Right hindlimb (tissue), 1 donor: ENCODE results near the gene BTNL8.

Experiments
- DNase-seq: peaks from one replicate; pipeline ENCODE4 v3.0.0-alpha.2; 2018

The BTNL8 gene, protein sequence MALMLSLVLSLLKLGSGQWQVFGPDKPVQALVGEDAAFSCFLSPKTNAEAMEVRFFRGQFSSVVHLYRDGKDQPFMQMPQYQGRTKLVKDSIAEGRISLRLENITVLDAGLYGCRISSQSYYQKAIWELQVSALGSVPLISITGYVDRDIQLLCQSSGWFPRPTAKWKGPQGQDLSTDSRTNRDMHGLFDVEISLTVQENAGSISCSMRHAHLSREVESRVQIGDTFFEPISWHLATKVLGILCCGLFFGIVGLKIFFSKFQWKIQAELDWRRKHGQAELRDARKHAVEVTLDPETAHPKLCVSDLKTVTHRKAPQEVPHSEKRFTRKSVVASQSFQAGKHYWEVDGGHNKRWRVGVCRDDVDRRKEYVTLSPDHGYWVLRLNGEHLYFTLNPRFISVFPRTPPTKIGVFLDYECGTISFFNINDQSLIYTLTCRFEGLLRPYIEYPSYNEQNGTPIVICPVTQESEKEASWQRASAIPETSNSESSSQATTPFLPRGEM

DNA sequence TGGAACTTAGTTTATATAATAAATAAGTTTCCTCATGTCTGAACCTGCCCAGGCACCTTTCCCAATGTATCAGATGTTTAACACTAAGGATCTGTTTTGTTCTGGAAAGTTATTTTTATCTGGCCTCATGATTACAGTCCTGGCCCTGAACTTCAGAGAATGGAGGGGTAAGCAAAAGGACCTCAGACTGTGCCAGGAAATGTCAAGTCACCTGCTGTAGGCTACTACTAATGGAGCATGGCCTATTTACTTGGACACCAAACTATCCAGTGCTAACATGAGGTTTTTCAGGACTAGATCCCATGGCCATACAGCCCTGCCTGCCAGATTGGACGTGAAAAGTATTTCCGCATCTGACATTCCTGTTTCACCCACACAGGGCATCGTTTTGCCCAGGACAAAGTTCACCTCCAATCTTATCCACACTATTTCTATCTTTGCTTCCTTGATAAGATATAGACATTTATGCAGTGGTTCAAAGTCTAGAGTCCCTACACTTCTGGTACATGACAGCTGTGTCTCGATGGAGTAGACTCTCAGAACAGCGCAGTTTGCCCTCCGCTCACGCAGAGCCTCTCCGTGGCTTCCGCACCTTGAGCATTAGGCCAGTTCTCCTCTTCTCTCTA lies at the start of gene BTNL8:
BTNL8 (plus strand) TSS at position 539 of the 626 bp plus-strand sequence. CDS start 152 bp downstream, outside the sequence.
- DNase-seq = no peak

DNA sequence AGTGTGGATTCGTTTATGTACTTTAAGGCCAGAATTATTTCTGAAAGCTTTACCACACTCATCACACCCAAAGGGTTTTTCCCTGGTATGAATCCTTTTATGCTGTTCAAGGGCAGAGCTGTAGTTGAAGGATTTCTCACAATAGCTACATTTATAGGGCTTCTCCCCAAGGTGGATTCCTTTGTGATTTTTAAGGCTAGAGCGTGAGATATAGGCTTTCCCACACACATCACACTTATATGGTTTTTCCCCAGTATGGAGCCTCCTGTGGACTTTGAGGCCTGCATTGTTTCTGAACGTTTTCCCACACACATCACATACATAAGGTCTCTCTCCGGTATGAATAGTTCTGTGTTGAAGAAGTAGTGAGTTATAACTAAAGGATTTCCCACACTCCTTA lies 49.1 kb upstream of the BTNL8 start:
- no peak for DNase-seq

DNA sequence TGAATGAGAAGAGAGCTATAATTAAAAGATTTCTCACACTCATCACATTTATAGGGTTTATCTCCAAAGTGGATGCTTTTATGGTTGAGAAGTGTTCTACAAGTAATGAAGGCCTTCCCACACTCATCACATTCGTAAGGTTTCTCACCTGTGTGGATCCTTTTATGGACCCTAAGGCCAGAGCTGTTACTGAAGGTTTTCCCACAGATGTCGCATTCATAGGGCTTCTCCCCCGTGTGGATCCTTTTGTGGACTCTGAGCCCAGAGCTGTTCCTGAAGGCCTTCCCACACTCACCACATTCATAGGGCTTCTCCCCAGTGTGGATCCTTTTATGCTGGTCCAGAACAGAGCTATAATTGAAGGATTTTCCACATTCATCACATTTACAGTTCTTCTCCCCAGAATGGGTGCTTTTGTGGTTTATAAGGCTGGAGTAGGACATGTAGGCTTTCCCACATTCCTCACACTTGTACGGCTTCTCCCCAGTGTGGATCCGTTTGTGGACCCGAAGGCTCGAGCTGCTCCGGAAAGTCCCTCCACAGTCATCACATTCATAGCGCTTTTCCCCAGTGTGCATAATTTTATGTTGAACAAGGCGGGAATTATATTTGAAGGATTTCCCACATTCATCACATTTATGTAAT lies 48.4 kb upstream of the BTNL8 start:
- DNase-seq = no peak

DNA sequence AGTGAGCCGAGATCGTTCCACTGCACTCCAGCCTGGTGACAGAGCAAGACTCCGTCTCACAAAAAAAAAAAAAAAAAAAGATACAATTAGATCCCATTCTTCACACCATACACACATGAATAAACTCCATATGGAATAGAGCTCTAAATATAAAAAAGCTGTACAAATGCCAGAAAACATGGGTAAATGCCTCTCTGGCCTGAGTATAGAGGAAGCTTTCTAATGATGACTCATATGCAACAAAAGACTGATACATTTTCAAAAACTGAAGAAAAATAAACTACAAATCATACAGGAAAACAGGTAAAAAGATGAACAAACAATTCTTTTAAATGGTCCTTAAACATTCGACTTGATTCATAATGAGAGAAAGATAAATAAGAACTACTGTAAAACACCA lies 46.5 kb upstream of the BTNL8 start:
- no peak for DNase-seq

DNA sequence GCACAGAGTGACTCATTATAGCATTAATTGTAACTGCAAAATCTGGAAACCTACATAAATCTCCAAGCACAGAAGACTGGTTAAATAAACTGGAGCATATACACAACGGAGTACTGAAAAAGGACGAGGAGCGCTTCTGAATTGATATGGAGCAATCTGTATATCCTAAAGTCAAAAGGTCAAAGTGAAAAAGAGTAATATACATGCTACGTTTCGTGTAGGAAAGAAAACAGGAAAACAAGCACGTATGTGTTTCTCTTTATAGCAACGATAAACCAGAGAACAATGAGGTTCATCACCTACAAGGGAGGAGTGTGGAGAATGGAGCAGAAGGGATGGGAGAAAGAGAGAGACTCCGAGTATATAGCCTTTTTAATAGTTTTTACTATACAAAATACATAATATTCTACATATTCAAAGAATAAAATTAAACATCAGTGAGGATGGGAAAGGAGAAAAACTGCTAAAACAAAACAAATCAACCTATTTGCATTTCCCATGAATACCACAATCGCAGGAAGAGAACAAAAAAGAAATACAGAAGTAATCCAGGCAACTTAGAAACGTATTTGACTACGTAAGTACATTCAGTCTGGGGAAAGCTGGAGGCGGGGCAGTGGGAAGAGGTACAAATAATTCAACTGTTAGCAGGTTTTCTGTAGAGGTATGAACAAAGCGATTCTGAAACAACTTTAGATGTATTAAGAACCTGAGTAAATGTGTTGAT lies 45.7 kb upstream of the BTNL8 start:
- no peak for DNase-seq

DNA sequence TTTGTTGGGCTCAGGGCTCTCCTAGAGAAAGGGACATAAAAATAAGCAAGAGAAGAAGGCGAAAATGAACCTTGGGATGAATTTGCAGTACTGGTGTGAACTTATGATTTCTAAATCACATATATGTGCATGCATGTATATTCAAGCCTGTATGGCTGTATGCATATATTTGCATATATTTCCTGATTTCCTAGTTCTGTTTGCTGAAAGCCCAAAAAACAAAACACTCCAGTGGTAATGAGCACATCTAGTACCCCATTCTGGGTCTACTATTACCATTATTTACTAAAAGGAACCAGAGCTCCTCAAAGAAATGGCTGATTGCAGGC lies 45.1 kb upstream of the BTNL8 start:
- DNase-seq = no peak

DNA sequence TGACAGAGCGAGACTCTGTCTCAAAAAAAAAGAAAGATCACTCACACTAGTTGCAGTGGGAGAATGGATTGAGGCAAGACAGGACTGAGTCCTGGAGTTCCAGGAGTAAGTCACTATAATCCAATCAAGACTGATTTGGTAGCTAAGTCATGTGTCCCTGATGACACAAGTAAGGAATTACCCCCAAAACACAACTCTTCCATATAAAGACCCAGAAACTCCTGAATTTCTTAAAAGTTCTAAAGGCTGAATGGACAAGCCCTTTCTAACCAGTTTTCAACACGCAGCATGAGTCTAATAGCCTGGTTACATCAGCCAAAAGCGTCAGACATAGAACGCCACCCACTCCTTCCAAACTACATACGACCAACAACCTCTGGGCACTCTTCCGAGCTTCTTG lies 40.4 kb upstream of the BTNL8 start:
- DNase-seq = no peak

DNA sequence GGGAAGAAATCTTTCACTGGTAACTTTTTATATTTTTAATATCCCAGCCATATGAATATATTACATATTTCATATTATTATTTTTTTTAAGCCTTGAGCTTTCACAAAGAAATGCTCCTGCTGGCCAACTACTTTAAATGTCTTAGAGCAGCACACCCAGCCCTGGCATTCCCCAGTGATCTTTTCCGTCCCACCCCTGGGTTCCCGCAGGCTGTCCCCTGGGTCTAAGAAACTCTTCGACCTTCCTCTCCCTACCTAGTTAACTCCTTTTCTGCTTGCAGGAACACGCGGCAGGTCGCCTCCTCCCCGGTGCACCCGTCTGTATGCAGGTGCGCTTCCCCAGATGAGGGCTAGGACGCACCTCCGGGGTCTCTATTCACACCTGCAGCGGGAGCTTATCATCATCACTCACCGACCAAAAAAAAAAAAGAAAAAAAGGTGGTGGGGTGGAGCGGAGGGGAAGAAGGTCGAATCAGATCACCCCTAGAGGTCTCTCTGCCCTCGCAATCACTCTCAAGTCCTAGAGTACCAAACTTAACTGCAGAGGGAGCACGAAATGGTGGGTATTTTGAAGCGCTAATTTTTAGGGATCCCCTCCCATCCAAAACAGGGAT lies 38.6 kb upstream of the BTNL8 start:
- peak; percentile 28 for DNase-seq

DNA sequence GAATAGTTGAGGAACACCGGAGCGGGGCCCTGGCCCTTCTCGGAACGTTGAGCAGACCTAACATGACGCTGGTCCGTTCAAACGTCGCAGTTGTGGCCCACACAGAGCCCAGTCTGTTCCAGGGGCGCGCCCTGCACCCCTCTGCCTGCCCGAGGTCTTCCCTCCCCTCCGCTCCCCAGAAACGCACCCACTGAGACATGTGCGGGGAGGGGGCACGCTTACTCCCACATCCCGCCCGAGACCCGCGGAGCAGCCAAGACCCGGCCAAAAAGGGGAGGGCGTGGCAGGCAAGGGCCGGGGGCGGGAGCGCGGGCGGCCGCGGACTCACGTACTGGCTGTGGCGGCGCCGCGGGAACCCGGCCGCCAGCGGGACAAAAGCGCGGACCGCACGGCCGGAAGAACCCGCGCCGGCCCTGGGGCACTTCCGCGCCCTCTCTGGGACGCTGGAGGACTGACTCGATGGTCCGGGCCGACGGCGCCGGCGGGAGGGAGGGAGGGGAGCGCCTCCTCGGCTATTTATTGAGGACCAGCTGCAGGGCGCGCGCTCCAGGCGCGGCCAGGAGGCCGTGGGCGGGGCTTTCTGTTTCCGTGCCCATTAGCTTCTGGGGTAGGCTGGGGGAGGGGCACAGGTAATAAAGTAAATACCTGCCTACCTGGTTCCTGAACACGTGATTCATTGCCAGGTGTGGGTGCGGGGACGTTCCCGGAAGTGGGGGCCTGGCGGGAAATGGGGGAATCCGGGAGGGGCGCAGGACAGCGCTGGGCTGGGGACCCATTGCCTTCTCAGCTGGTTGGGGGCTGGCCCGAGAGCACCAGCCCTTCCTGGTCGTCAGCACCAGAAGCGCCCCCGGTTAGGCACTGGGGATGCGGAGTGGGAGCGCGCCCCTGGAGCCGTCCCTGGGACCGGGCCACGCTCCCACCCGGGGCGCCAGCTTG lies 37.8 kb upstream of the BTNL8 start, which contains the start of gene ZFP62:
ZFP62 (minus strand) TSS at position 390 of the 936 bp plus-strand sequence; CDS start at position 333, 57 bp downstream.
- peak; percentile 96 for DNase-seq

DNA sequence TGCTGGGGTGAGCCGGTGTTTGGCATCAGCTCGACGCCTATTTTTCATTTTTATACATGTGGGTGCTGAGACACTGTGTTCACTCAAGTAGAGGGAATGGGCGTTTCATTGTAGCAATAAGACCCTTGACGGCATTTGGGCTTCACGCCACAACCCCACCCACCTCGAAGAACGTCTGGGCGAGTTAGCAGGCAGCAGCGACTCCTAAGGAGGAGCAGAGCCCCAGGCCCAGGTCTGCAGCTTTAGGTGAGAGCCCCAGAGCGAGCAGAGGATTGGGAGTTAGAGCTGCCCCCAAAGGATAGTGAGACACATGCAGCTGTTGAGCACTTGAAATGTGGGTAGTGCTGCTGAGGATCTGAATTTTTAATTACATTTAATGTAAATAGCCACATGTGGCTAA lies 36.3 kb upstream of the BTNL8 start:
- DNase-seq = no peak

DNA sequence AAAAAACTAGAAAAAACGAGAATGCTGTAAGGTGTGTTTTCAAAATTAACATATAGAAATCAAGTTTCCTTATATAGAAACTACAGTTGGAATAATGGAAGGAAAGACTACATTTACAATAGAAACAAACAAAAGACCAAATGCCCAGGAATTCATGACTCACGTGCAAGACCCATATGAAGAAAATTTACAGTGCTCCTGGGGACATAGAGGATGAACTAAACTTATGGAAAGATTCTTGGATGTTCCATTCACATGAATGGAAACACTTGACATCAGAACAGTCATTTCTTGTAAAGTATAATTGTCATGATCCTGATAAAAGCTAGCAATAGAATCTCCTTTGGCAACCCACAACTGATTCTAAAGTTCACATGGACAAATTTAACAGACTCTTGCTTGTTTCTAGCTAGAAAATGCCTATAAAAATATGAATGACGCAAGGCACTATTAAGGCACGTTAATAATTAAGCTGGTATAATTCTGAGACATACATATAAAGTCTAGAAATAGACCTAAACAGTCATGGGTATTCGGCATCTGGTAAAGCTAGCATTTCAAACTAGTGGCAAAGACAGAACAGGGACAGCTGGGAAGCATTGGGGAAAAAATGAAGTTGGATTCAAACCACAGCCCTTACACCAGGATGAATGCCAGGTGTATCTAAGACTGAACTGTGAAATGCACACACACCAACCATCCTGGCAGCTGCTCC lies 32.8 kb upstream of the BTNL8 start:
- DNase-seq = peak; percentile 34

DNA sequence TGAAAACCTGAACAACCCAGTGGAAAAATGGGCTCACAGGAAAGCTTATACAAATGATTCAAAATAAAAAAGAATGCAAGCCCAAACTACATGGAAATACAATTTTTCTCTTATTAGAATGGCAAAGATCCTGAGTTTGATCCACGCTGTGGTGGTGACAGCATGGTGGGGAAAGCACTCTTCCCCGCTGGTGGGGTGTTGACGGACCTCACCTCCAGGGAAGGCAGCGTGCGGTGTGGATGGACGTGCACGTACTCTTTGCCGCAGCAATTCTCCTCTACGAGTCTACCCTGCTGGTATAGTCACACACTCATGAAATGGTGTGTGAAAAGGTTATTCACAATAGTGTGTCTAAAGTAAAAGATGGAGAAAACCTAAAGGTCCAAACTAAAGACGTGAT lies 32.0 kb upstream of the BTNL8 start:
- DNase-seq = no peak

DNA sequence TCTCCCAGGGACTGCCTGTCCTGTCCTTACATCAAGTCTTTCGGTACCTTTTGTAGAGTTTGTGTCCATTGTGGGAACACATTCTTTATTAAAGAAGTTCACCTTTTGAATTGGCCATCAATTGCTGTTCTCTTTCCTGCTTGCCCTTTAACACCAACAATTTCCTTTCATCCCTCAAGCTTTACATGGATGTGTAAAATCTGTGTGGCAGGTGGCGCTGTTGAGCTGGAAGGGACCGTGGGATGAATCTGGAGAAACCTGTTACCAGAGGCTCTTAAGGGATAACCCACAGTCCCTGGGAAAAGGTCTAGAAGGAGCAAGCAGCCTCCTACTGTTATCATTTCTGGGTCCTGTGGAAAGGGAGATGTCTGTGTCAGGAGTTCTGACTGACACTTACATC lies 30.0 kb upstream of the BTNL8 start:
- DNase-seq = peak; percentile 78

DNA sequence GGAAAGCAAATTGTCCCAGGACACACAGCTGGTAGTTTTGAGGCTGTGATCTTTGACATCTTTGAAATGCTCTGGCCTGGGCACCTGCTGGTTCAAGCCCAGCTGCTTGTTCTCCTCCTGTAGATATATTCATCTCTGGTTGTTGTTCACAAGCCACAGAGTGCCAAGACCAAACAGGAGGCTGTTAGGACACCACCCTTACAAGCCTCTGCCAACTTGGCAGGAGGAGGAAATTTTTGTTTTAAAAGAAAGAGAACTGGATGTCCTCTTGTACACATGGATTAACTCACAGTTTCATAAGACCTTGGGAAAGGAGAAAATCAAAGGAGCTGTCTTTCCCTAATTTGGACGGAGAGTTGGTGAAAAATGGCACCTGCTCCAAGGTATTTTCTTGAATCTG lies 29.4 kb upstream of the BTNL8 start:
- no peak for DNase-seq

DNA sequence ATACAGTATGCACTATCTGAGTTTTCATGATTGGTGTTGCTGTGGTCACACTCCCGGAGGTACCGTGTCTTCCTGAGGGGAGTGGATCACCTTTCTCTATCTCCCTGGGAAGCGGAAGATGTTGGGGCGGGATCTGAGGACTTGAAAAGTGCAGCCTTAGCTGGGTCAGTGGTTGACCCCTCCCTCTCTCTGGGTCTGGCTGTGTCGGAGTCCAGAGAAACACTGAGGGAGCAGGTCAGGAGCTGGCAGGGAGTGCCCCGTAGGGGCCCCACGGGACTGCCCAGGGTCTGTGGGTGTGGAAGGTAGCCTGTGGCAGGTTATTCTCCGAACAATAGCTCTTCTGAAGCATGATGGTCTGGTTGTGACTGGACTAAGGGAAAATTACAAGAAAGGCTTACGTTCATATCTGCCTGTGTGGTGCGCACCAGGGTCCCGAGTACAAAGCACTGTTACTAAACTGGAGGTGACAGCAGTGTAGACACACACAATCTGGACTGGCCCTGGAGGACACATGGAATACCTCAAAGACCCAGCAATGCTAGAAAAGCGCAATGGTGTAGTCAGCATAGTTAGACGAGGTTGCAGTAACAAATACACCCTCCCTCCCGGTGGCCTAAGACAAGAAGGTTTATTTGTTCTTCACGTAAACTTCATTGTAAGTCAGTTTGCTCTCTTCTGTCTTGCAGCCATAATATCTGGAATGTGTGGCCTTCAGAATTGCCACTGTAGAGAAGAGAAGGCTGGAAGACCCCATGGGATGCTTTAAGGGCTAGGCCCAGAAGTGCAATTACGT lies 28.5 kb upstream of the BTNL8 start:
- DNase-seq = no peak

DNA sequence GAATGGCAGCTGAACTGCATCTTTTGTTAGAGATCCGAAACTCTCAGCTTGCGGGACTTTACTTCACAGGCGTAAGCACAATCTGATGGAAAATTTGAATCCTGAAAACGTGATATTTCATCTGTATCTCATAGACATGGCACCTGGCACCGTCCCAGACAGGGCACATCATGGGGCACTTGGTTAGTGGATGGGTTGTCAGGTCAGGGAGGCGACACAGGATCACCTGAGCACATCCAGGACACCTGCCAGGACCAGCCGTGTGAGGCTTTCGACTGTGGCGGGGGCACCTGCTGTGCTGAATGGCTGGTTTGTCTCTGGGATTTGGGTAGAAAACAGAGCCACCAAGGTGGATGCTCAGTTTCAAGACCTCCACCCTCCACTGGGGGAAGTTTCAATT lies 26.5 kb upstream of the BTNL8 start:
- no peak for DNase-seq

DNA sequence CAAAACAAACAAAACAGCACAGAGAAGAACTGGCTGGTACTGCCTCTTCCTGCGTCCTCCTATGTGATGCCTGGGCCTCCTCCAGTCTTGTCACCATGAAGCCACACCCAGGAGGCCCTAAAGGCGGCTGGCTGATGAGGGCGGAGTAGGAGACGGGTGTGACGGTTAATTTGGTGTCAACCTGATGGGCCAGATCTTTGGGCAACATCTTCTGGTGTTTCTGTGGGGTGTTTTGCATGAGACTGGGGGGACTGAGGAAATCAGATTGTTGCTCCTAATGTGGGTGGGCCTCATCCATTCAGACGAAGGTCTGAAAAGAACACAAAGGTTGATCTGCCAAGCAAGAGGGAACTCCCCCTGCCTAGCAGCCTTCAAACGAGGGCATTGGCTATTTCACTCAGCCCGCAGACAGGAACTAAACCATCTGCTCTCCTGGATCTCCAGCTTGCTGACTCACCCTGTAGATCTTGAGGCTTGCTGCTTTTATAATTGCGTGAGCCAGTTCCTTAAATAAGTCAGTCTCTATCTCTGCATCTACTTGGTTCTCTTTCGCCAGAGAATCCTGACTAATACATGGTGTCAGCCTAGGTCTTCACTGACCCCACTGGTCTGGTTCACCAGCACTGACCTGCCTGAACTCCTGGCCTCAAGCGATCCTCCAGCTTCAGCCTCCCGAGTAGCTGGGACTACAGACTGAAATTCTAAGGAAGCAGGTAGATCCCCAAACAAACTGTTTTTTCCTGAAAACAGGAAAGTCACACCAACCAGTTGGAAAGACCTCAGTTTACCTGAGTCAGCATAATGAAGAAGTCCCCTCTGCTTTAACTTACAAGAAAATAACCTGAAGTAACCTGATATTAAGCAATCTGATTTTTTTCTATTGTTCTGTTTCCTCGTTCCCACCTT lies 25.1 kb upstream of the BTNL8 start:
- no peak for DNase-seq

DNA sequence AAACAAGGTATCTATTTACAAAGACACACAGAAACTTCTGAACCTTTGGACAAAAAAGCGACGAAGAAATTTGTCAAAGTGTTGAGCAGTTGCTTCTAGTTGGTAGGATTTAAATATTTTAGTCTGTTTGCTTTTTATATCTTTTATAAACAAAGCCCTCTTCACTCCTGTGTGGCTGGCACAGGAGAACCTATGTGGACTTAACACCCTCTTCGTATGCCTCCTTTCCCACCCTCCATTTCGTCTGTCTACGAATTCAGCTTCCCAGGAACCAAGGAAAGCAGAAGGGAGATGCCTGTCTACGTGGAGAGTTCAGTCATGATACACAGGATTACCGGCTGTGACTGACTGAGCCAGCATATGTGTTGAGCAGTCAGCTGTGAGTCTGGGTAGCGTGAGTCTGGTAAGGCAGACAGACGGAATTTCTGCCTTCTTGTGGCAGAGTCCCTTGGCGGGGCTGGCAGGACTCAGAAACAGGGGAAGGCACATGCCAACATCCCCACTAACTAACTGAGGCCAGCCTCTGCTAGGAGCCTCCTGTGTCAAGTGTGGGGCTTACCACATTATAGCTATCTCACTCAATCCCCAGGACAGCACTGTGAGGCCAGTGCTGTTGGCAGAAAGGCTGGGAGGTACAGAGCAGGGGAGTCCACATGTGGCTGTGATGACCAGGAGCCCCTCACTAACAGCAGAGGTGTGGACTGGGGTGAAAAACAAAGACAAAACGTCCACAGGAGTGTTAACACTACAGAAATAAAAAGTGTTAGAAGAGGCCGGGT lies 24.0 kb upstream of the BTNL8 start:
- no peak for DNase-seq
